AG20443 (cell line): ENCODE measurements around the gene PSMA8.
"Not testable (repeated sequence)": the region's sequence is repeated elsewhere in the genome, so short reads cannot be mapped to it uniquely, and the experiment has no call there.

Experiments
- DNase-seq: peaks from one replicate; pipeline ENCODE4 v3.0.0; 2012; ENCODE audit warnings: low spot score, mixed read lengths

Gene PSMA8

GRCh38 chr18:26133652-26134051 lies at the start of gene PSMA8:
Gene PSMA8, plus strand, starts transcription at chr18:26133869. Its CDS starts 97 bp downstream, at chr18:26133966.
- DNase-seq, result peak; percentile 8

- DNase-seq, result no peak
Observed at GRCh38 chr18:26085056-26085455, 48.6 kb upstream of the PSMA8 start.

- no peak for DNase-seq
Observed at GRCh38 chr18:26086959-26087358, 46.7 kb upstream of the PSMA8 start.

GRCh38 chr18:26088487-26088886 lies 45.2 kb upstream of the PSMA8 start:
- DNase-seq, result peak; percentile 9

- DNase-seq, result peak; percentile 6
Observed at GRCh38 chr18:26089293-26090129, 44.2 kb upstream of the PSMA8 start.

GRCh38 chr18:26090130-26091046 lies 43.3 kb upstream of the PSMA8 start, which contains the start of gene SS18:
Gene SS18, minus strand, starts transcription at chr18:26090613. Its CDS starts 44 bp downstream, at chr18:26090569.
- DNase-seq, result peak; percentile 97

GRCh38 chr18:26091047-26091630 lies 42.5 kb upstream of the PSMA8 start:
- no peak for DNase-seq

- DNase-seq, result no peak
Observed at GRCh38 chr18:26096852-26097251, 36.8 kb upstream of the PSMA8 start.

- no peak for DNase-seq
Observed at GRCh38 chr18:26097563-26097962, 36.1 kb upstream of the PSMA8 start.

- DNase-seq, result no peak
Observed at GRCh38 chr18:26103579-26103978, 30.1 kb upstream of the PSMA8 start.

- DNase-seq, result no peak
Observed at GRCh38 chr18:26104035-26104434, 29.6 kb upstream of the PSMA8 start.

GRCh38 chr18:26119246-26119645 lies 14.4 kb upstream of the PSMA8 start:
- no peak for DNase-seq

GRCh38 chr18:26121476-26121875 lies 12.2 kb upstream of the PSMA8 start:
- no peak for DNase-seq

- not testable (repeated sequence) for DNase-seq
Observed at GRCh38 chr18:26121994-26122393, 11.7 kb upstream of the PSMA8 start.

- no peak for DNase-seq
Observed at GRCh38 chr18:26127786-26128185, 5.9 kb upstream of the PSMA8 start.

GRCh38 chr18:26128192-26128591 lies 5.5 kb upstream of the PSMA8 start:
- DNase-seq, result not testable (repeated sequence)

GRCh38 chr18:26134107-26134506 lies 438 bp downstream of the PSMA8 start:
- no peak for DNase-seq

- no peak for DNase-seq
Observed at GRCh38 chr18:26135548-26135947, 1.9 kb downstream of the PSMA8 start.

- DNase-seq, result no peak
Observed at GRCh38 chr18:26157326-26157725, 23.7 kb downstream of the PSMA8 start.

GRCh38 chr18:26159353-26159752 lies 25.7 kb downstream of the PSMA8 start:
- no peak for DNase-seq

- no peak for DNase-seq
Observed at GRCh38 chr18:26164571-26164970, 30.9 kb downstream of the PSMA8 start.

GRCh38 chr18:26167592-26167991 lies 33.9 kb downstream of the PSMA8 start:
- not testable (repeated sequence) for DNase-seq
